ENCODE measurements around the gene ZP1.

ZP1 gene

DNA sequence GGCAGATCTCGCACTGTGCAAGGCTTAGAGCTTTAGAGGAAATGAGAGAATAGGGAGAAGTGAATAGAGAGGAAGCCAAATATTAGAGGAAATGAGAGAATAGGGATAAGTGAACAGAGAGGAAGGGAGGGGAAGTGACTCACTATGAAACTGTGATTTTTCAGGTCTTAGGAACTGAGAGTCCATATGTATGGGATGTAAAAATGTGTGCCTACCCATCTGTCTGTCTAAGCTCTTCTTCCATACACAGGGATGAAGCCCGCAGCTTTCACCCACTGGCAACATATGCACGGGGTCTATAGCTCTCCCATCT is 31.9 kb upstream of the ZP1 start:
- TF ChIP-seq JUND (IDR thresholded peaks at IDR 0.05; ENCODE audit: low read depth), result no peak
- no peak for DNase-seq (ENCODE audit: low read depth in 1 of 2, low spot score in 1 of 2)
- in situ Hi-C loops (cut with HindIII; ENCODE audit: low pct_unique_long_range_greater_than_20kb, low sequenced_read_pairs), result no loop called here

- in situ Hi-C loops (cut with HindIII; ENCODE audit: low pct_unique_long_range_greater_than_20kb, low sequenced_read_pairs), result no loop called here
- TF ChIP-seq JUND (IDR thresholded peaks at IDR 0.05; ENCODE audit: low read depth), result no peak
- DNase-seq (ENCODE audit: low read depth in 1 of 2, low spot score in 1 of 2), result no peak
These were observed 30.4 kb upstream of the ZP1 start for GRCh38 chr11:60836866-60837515.

GRCh38 chr11:60838132-60838531 is 29.2 kb upstream of the ZP1 start:
- DNase-seq (ENCODE audit: low read depth in 1 of 2, low spot score in 1 of 2), result peak in 1 of 2 experiments; percentile 47
- in situ Hi-C loops (cut with HindIII; ENCODE audit: low pct_unique_long_range_greater_than_20kb, low sequenced_read_pairs), result no loop called here
- no peak for TF ChIP-seq JUND (IDR thresholded peaks at IDR 0.05; ENCODE audit: low read depth)

- in situ Hi-C loops (cut with HindIII; ENCODE audit: low pct_unique_long_range_greater_than_20kb, low sequenced_read_pairs), result no loop called here
These were observed 26.6 kb upstream of the ZP1 start for GRCh38 chr11:60840470-60841430.

GRCh38 chr11:60841797-60842667 is 25.3 kb upstream of the ZP1 start, which contains the start of gene CCDC86:
TSS of gene CCDC86 (plus strand) at chr11:60842113. CDS start at chr11:60842125, 12 bp downstream.
- TF ChIP-seq JUND (IDR thresholded peaks at IDR 0.05; ENCODE audit: low read depth), result no peak
- DNase-seq (ENCODE audit: low read depth in 1 of 2, low spot score in 1 of 2), result peak; percentile 98 to 99
- in situ Hi-C loops (cut with HindIII; ENCODE audit: low pct_unique_long_range_greater_than_20kb, low sequenced_read_pairs), result no loop called here

More at GRCh38 chr11:60840470-60841430, 26.6 kb upstream of the ZP1 start:
- no peak for DNase-seq (ENCODE audit: low read depth in 1 of 2, low spot score in 1 of 2)
- TF ChIP-seq JUND (IDR thresholded peaks at IDR 0.05; ENCODE audit: low read depth), result no peak

DNA sequence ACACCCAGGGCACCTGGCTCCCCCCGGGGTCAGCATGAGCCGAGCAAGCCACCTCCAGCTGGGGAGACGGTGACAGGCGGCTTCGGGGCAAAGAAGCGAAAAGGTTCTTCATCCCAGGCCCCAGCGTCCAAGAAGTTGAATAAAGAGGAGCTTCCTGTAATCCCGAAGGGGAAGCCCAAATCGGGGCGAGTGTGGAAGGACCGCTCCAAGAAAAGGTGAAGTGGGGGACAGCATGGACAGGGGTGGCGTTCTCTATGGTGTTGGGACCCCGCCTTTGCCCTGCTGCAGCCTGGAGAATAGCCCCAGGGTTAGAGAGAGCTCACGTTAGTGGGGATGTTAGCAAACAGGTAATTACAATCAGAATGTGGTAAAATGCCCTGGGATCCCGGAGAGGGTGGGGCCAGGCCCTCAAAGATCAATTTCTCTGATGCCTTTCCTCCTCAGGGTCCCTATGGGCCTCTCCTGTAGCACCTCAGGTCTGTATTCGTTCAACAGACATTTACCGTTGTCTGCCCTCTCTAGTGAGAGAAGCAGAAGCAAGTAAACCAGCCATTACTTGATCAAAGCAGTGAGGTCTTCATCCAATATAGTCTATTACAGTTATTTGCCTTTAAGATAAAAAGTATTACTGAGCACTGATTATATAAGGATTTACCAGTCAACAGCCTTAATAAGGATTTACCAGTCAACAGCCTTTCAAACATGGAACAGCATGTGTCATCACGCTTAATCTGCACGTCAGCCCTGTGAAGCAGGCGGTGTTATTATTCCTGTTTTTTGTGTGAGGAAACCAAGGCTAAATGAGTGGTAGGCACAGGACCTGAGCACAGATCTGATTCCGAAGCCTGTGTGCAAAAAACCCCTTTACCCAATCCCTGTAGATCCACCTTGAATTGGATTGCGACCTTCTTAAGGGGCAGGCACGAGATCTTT is 24.4 kb upstream of the ZP1 start:
- TF ChIP-seq JUND (IDR thresholded peaks at IDR 0.05; ENCODE audit: low read depth), result no peak
- DNase-seq (ENCODE audit: low read depth in 1 of 2, low spot score in 1 of 2), result no peak
- in situ Hi-C loops (cut with HindIII; ENCODE audit: low pct_unique_long_range_greater_than_20kb, low sequenced_read_pairs), result no loop called here

DNA sequence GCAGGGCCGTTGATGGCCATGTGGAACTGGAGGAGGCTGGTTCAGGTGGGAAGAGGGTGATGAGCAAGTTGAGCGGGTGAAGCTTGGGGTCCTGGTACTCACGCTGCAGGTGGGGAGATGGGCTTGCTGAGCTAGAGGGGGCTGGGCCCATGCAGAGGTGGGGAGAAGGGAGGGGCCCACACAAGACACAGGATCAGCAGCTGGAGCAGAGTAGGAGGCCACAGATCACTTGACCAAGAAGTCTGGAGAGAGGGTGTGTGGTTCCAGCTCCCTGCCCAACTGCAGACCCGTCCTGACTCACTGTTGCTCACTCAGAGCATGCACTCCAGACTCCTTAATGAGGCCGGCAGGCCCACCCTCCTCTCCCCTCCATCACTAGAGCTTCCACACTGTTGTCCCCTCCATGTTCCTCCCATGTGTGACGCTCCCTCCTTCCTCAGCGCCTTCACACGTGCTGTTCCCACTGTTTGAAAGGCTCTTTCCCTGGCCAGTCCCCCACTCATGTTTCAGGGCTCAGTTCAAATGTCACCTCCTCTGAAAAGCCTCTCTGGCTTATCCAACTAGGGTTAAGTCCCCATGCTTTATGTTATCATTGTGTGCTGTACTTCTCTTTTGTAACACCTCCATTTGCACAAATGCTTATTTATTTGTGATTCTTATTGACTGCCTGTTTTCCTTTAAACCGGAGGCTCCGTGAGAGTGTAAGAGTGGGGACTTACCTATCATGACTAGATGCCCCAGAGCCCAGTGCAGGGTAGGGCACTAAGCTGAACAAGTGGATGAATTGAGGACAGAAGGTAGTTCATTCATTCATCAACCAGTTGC is 23.1 kb upstream of the ZP1 start:
- DNase-seq (ENCODE audit: low read depth in 1 of 2, low spot score in 1 of 2), result no peak
- no peak for TF ChIP-seq JUND (IDR thresholded peaks at IDR 0.05; ENCODE audit: low read depth)
- in situ Hi-C loops (cut with HindIII; ENCODE audit: low pct_unique_long_range_greater_than_20kb, low sequenced_read_pairs), result no loop called here

DNA sequence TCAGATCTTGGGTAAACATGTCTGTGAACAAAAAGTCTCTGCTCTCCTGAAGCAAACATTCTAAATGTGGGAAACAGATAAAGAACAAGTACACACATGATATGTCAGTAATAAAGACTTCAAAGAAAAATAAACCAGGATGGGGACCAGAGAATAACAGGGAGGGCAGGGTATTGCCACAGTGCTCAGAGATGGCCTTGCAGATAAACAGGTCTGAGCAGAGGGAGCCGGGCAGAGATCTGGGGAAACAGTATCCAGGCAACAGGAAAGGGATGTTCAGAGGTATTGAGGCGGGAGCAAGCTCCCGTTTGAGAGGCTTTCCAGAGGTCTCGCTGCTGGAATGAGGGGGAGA is 22.5 kb upstream of the ZP1 start:
- in situ Hi-C loops (cut with HindIII; ENCODE audit: low pct_unique_long_range_greater_than_20kb, low sequenced_read_pairs), result no loop called here
- DNase-seq (ENCODE audit: low read depth in 1 of 2, low spot score in 1 of 2), result no peak
- no peak for TF ChIP-seq JUND (IDR thresholded peaks at IDR 0.05; ENCODE audit: low read depth)

GRCh38 chr11:60845338-60845737 is 22.0 kb upstream of the ZP1 start:
- in situ Hi-C loops (cut with HindIII; ENCODE audit: low pct_unique_long_range_greater_than_20kb, low sequenced_read_pairs), result no loop called here
- no peak for TF ChIP-seq JUND (IDR thresholded peaks at IDR 0.05; ENCODE audit: low read depth)
- no peak for DNase-seq (ENCODE audit: low read depth in 1 of 2, low spot score in 1 of 2)

- in situ Hi-C loops (cut with HindIII; ENCODE audit: low pct_unique_long_range_greater_than_20kb, low sequenced_read_pairs), result no loop called here
- TF ChIP-seq JUND (IDR thresholded peaks at IDR 0.05; ENCODE audit: low read depth), result no peak
- no peak for DNase-seq (ENCODE audit: low read depth in 1 of 2, low spot score in 1 of 2)
These were observed 20.1 kb upstream of the ZP1 start for GRCh38 chr11:60847281-60847680.

DNA sequence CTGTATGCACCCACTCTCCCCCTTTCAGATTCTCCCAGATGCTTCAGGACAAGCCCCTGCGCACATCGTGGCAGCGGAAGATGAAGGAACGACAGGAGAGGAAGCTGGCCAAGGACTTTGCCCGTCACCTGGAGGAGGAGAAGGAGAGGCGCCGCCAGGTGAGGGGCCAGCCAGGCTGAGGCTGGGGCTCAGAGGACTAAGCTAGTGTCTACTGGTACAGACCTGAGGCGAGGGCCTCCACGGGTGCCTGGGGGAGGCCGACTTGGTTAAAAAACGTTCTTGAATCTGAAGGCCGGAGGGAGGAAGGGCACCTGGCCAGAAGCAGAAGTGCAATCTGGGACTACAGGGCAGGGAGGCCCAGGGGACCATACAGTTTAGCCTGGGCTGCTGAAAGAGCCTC is 19.4 kb upstream of the ZP1 start:
- DNase-seq (ENCODE audit: low read depth in 1 of 2, low spot score in 1 of 2), result no peak
- in situ Hi-C loops (cut with HindIII; ENCODE audit: low pct_unique_long_range_greater_than_20kb, low sequenced_read_pairs), result no loop called here
- no peak for TF ChIP-seq JUND (IDR thresholded peaks at IDR 0.05; ENCODE audit: low read depth)
